H54 (cell line): Measurements from ENCODE around the gene LRMDA.

Experiments used
- DNase-seq: peaks from one replicate; pipeline ENCODE4 v3.0.0; 2011; ENCODE audit warnings: low spot score, mixed read lengths; ENCODE audit not compliant: insufficient read length
- FAIRE-seq: peaks from 3 replicates; lab custom pipeline; 2011; peaks lifted over from hg19 to GRCh38; lab: Jason Lieb, UNC
- POLR2A ChIP-seq: IDR thresholded peaks from 2 replicates; pipeline ENCODE4 v1.6.1; 2011; ENCODE audit warnings: low read depth, mild to moderate bottlenecking, low read length

Gene LRMDA

GRCh38 chr10:76297780-76298281, 866.4 kb downstream of the LRMDA start:
- FAIRE-seq, result no peak
- TF ChIP-seq POLR2A, result no peak
- no peak for DNase-seq

GRCh38 chr10:76298329-76298728, 866.9 kb downstream of the LRMDA start:
- DNase-seq (no peak), FAIRE-seq (no peak)
- TF ChIP-seq POLR2A, result no peak

GRCh38 chr10:76299501-76299900, 868.1 kb downstream of the LRMDA start:
- FAIRE-seq, result no peak
- TF ChIP-seq POLR2A, result no peak
- no peak for DNase-seq

- no peak for TF ChIP-seq POLR2A
- FAIRE-seq (no peak), DNase-seq (no peak)
Measured at GRCh38 chr10:76301211-76301610, 869.8 kb downstream of the LRMDA start.

GRCh38 chr10:76301950-76302349, 870.5 kb downstream of the LRMDA start:
- TF ChIP-seq POLR2A, result no peak
- no peak for DNase-seq
- FAIRE-seq, result peak; percentile 30

GRCh38 chr10:76302481-76302880, 871.1 kb downstream of the LRMDA start:
- FAIRE-seq (no peak), DNase-seq (no peak)
- TF ChIP-seq POLR2A, result no peak

GRCh38 chr10:76302961-76303630, 871.7 kb downstream of the LRMDA start:
- FAIRE-seq (no peak), DNase-seq (no peak)
- no peak for TF ChIP-seq POLR2A

- TF ChIP-seq POLR2A, result no peak
- FAIRE-seq (peak; percentile 64), DNase-seq (peak; percentile 41)
Measured at GRCh38 chr10:76303682-76304316, 872.4 kb downstream of the LRMDA start.

GRCh38 chr10:76305930-76306615, 874.6 kb downstream of the LRMDA start:
- no peak for FAIRE-seq
- TF ChIP-seq POLR2A, result no peak
- no peak for DNase-seq

GRCh38 chr10:76306856-76307255, 875.4 kb downstream of the LRMDA start:
- FAIRE-seq, result no peak
- DNase-seq, result no peak

GRCh38 chr10:76309070-76309469, 877.6 kb downstream of the LRMDA start:
- DNase-seq (no peak), FAIRE-seq (no peak)
- TF ChIP-seq POLR2A, result no peak

More at GRCh38 chr10:76306856-76307255, 875.4 kb downstream of the LRMDA start:
- no peak for TF ChIP-seq POLR2A

- no peak for DNase-seq
- no peak for TF ChIP-seq POLR2A
- FAIRE-seq, result peak; percentile 6
Measured at GRCh38 chr10:76309741-76310587, 878.5 kb downstream of the LRMDA start.

GRCh38 chr10:76310588-76311080, 879.2 kb downstream of the LRMDA start:
- no peak for TF ChIP-seq POLR2A
- FAIRE-seq, result peak; percentile 20
- no peak for DNase-seq
